PC-3 (cell line): Measurements from ENCODE around the gene SERBP1.

Source experiments
- CTCF ChIP-seq: fragments of 300-600 bp; sonication (generic); conservative IDR thresholded peaks from 2 replicates; pipeline ENCODE4 v1.5.1; 2017; ENCODE audit warnings: antibody characterized with exemption, low read depth, mild to moderate bottlenecking, low read length
- EZH2 ChIP-seq: fragments of 300-600 bp; sonication (generic); IDR thresholded peaks from one replicate; pipeline ENCODE4 v1.6.1; 2017; ENCODE audit warnings: antibody characterized with exemption, mild to moderate bottlenecking, low read length; ENCODE audit not compliant: unreplicated experiment

GRCh38 chr1:67377253-67377652, 52.9 kb downstream of the SERBP1 start:
- TF ChIP-seq EZH2 (no peak), CTCF (no peak)
